GM18870 (cell line): ENCODE measurements around the gene MS4A14.
"Not testable (repeated sequence)": the region's sequence is repeated elsewhere in the genome, so short reads cannot be mapped to it uniquely, and the experiment has no call there.

Experiments
- ATAC-seq: cut with Tn5 transposase; IDR thresholded peaks from one replicate; pipeline ENCODE4 v1.9.1; 2021; ENCODE audit warnings: moderate library complexity; ENCODE audit not compliant: unreplicated experiment

The MS4A14 gene

DNA sequence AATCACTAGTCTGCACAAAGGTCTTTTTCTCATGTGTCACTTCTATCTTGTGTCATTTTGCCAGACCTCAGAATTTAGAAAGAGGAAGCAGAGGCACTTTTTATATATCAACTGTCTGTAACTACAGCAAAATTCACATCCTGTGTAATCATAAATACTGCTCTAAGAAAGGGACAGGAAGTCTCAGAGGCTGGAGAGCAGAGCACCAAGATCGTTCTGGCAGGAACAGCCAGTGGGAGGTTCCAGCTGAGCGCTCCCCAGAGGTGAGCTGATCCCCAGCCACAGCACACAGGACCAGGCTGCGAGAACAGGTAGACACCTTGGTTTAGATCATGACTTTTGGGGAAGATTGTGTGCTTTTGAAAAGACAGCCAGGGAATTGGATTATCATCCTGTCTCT is 17.9 kb upstream of the MS4A14 start, which contains the start of gene MS4A7:
MS4A7 (plus strand) TSS at position 179 of the 400 bp plus-strand sequence. CDS start 4,610 bp downstream, outside the sequence.
- ATAC-seq: peak; percentile 77

- peak; percentile 89 for ATAC-seq
Measured at GRCh38 chr11:60389279-60389910, 6.9 kb upstream of the MS4A14 start.

GRCh38 chr11:60390419-60390818 is 5.8 kb upstream of the MS4A14 start:
- ATAC-seq: no peak

DNA sequence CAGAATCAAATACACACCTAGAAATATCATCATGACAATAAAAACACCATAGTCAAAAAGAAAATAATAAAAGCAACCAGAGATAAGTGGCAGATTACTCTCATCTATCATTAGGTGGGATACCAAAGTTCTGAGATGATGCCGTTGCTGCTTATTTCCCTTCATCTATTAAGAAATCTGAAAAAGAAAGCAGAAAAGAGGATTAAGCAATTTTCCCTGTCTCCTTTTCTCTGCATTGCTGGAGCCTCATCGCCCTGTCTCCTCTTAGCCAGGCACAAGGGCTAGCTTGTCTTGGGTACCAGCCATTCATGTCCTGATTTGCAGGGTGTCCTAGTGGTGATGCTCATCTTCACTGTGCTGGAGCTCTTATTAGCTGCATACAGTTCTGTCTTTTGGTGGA is 3.9 kb upstream of the MS4A14 start:
- no peak for ATAC-seq

- no peak for ATAC-seq
Measured at GRCh38 chr11:60393016-60393415, 3.2 kb upstream of the MS4A14 start.

- no peak for ATAC-seq
Measured at GRCh38 chr11:60394666-60395380, 1.4 kb upstream of the MS4A14 start.

- peak; percentile 52 for ATAC-seq
Measured at GRCh38 chr11:60396799-60397198, 540 bp downstream of the MS4A14 start.

GRCh38 chr11:60420015-60420414 is 23.8 kb downstream of the MS4A14 start:
- ATAC-seq: no peak

DNA sequence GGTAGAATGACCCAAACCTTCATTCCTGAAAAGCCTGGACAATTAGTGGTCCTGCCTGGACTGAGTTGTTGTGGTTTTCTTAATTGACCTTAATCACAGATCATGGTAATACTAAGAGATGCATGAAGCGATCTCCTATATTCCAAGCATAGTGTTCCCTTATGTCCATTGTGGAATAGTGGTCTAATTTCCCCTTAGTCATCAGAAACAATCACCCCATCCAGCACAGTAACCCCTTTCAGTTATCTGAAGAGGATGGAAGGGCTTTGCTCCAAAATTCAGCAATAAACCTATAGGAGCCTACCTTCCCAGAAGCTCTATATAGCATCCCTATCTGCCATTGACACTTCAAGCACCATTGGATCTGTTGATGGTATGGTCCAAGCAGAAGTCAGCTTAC is 26.4 kb downstream of the MS4A14 start:
- no peak for ATAC-seq

- ATAC-seq: no peak
Measured at GRCh38 chr11:60428517-60428916, 32.3 kb downstream of the MS4A14 start.

- ATAC-seq: no peak
Measured at GRCh38 chr11:60429272-60429671, 33.0 kb downstream of the MS4A14 start, which contains the start of gene MS4A5. Gene MS4A5 (plus strand): TSS chr11:60429572. CDS start chr11:60429675, 103 bp downstream.

DNA sequence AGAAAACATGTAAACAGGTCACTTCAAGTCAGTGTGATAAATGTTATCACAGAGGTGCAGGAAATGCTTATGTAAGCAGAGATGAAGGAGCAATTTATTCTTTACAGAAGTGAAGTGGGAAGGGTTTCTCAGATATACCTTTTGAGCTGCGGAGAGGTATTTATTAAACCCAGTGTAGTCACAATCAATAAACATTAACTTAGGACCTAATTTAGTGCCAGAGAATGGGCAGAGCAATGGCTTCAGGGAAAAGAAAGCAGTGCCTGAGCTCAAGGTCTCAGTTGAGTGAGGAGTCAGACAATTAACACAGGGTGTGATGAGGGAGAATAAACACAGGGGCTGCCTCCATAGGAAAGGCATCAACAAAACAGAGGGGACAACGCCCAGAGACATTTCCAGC is 35.0 kb downstream of the MS4A14 start:
- ATAC-seq: no peak

GRCh38 chr11:60433401-60433800 is 37.1 kb downstream of the MS4A14 start:
- ATAC-seq: no peak

DNA sequence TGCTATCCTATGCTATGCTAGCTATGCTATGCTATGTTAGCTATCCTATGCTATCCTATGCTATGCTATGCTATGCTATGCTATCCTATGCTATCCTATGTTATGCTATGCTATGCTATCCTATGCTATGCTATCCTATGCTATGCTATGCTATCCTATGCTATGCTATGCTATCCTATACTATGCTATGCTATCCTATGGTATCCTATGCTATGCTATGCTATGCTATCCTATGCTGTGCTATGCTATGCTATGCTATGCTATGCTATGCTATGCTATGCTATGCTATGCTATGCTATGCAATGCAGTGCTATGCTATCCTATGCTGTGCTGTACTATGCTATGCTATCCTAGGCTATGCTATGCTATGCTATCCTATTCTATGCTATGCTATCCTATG is 50.8 kb downstream of the MS4A14 start:
- no peak for ATAC-seq

DNA sequence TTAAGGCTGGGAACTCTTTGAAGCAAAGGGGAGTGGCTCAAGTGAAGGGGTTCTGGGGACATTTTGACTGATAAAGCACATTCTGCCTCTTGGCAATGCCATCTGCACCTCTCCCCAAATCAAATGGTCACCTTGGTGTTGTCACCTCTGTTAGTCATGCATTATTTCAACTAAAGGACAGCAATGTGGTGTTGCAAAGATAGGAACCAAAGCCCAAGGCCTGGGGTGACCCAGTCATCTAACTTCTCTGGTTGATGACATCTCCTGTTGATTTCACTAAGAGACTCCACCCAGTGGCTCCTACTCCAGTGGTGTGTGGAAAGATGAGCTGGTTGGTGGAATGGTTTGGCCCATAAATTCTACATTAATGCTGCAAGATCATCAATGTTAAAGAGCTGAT is 51.6 kb downstream of the MS4A14 start:
- no peak for ATAC-seq

- ATAC-seq: not testable (repeated sequence)
Measured at GRCh38 chr11:60451185-60451584, 54.9 kb downstream of the MS4A14 start.

- ATAC-seq: no peak
Measured at GRCh38 chr11:60454212-60454611, 58.0 kb downstream of the MS4A14 start.

GRCh38 chr11:60455531-60456042 is 59.3 kb downstream of the MS4A14 start, which contains the start of gene MS4A1:
Gene MS4A1 (plus strand): TSS chr11:60455847. CDS start chr11:60462375, 6,528 bp downstream.
- ATAC-seq: peak; percentile 89

DNA sequence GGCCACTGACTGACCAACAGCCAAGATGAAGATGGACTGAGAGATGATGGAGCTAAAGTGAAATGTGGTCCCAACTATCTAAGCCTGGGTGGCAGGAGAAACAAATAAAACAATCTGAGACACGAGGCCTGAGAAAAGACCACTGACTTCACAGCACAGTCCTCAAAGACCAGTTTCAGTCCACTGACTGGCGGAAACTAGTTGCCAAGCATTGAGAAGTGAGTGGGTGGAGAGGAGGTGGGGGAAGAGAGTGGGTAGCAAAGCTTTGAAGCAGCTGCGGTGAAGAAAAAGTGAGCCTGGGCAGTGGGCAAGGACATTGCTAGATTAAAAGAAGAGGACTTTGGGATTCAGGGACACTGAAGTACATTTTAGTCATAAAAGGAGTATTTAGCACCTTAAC is 61.3 kb downstream of the MS4A14 start:
- ATAC-seq: no peak

- ATAC-seq: no peak
Measured at GRCh38 chr11:60459345-60459744, 63.1 kb downstream of the MS4A14 start.
